ENCODE data around the gene ATP13A1. TPM values are rescaled to one million over a fixed set of nuclear protein-coding genes. Genes with fewer than 3 reads are reported as not detected.

Gene ATP13A1
- total RNA-seq, 3 donors from 2014 or later = 101 to 108 (median 102) TPM

GRCh38 chr19:19656451-19657396 lies 6.8 kb downstream of the ATP13A1 start:
- Mint-ChIP-seq H3K9me3 (no peaks in the 10 kb centered on the region), H3K4me3 (no peak overlapping the region), H3K36me3 (ENCODE audit: insufficient read depth) (peaks cover 39% of the 10 kb centered on the region), H3K4me1 (ENCODE audit: low read depth) (peaks cover 8% of the 10 kb centered on the region), H3K27me3 (ENCODE audit: low read depth) (no peaks in the 10 kb centered on the region)
- DNase-seq (no peak), ATAC-seq (no peak)

GRCh38 chr19:19655641-19656343 lies 7.7 kb downstream of the ATP13A1 start:
- H3K27me3 Mint-ChIP-seq (ENCODE audit: low read depth) = no peaks in the 10 kb centered on the region
- no peak for DNase-seq
- H3K4me3 Mint-ChIP-seq = no peak overlapping the region
- no peak for ATAC-seq
- H3K4me1 Mint-ChIP-seq (ENCODE audit: low read depth) = no peaks in the 10 kb centered on the region
- H3K9me3 Mint-ChIP-seq = no peaks in the 10 kb centered on the region
- peaks cover 34% of the 10 kb centered on the region for H3K36me3 Mint-ChIP-seq (ENCODE audit: insufficient read depth)

DNA sequence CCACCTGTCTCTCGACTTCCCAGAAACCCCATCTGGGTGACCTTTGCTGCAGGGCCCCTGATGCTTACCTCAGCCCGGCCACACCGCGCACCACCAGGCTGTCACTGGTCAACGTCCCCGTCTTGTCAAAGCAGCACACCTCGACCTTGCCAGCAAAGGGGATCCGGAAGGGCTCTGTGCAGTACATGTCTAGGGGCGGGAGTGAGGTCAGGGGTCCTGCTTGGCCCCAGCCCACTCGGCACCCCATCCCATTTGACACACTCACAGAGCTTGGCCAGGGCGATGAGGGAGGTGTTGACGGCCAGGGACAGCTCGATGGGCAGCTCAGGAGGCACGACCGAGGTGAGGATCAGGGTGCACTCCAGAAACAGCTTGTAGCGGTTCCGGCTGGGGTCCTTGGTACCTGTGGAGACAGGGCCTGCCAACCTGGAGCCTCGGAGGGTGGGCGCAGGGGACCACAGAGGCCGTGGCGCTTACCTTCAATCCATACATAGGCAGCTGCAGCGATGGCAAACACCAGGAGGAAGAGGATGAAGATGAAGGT lies 8.4 kb downstream of the ATP13A1 start:
- H3K9me3 Mint-ChIP-seq = no peaks in the 10 kb centered on the region
- no peaks in the 10 kb centered on the region for H3K27me3 Mint-ChIP-seq (ENCODE audit: low read depth)
- peaks cover 36% of the 10 kb centered on the region for H3K36me3 Mint-ChIP-seq (ENCODE audit: insufficient read depth)
- no peak overlapping the region for H3K4me3 Mint-ChIP-seq
- H3K4me1 Mint-ChIP-seq (ENCODE audit: low read depth) = no peaks in the 10 kb centered on the region
- DNase-seq (no peak), ATAC-seq (no peak)

DNA sequence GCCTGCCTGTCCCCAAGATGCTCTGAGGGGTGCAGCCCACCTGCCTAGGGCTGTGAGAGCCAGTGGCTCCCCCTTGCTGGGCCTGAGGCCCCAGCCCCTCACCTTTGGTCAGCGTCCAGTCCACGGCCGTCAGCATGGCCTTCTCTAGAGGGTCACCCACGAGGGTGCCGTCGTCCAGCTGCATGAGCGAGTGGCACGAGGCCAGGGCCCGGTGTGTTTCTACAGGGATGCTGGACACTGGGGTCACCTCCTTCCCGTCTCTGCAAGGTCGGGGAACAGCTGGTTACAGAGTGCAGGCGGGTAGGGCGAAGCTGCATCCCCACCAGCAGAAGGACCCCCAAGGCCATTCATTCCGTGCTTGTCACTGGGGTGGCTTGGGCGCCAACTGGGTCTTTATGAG lies 9.0 kb downstream of the ATP13A1 start:
- ATAC-seq (no peak), DNase-seq (no peak)
- Mint-ChIP-seq H3K4me1 (ENCODE audit: low read depth) (no peaks in the 10 kb centered on the region), H3K4me3 (no peak overlapping the region), H3K36me3 (ENCODE audit: insufficient read depth) (peaks cover 37% of the 10 kb centered on the region), H3K27me3 (ENCODE audit: low read depth) (no peaks in the 10 kb centered on the region), H3K9me3 (no peaks in the 10 kb centered on the region)

DNA sequence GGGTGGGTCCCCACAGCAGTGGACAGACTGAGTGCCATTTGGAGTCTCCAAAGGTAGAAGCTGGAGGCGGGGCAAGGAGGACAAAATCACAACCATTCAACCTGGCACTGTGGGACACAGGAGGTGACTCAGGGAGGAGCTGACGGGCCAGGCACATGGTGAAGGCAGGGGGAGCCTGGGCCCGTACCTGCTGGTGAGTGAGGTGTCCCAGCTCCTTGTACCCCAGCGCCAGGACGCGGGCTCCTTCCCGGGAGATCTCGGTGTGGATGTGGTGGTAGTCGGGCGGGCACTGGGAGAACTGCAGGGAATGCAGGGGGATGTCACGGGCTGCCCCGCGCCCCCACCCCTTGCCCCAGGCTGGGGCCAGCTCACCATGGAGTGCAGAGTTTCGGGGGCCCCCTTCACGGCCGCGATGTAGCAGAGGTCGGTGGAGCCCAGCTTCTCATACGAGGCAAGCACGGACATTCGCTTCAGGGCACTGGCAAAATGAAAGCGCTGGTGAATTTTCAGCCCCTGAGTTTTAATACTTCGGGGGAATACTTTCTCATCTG lies 9.8 kb downstream of the ATP13A1 start:
- Mint-ChIP-seq H3K9me3 (no peaks in the 10 kb centered on the region), H3K4me1 (ENCODE audit: low read depth) (no peaks in the 10 kb centered on the region), H3K27me3 (ENCODE audit: low read depth) (no peaks in the 10 kb centered on the region), H3K4me3 (no peak overlapping the region), H3K36me3 (ENCODE audit: insufficient read depth) (peaks cover 40% of the 10 kb centered on the region)
- DNase-seq = no peak
- no peak for ATAC-seq

GRCh38 chr19:19652482-19653295 lies 10.8 kb downstream of the ATP13A1 start:
- H3K36me3 Mint-ChIP-seq (ENCODE audit: insufficient read depth) = peaks cover 35% of the 10 kb centered on the region
- no peaks in the 10 kb centered on the region for H3K27me3 Mint-ChIP-seq (ENCODE audit: low read depth)
- H3K4me3 Mint-ChIP-seq = no peak overlapping the region

GRCh38 chr19:19651076-19651475 lies 12.4 kb downstream of the ATP13A1 start:
- H3K4me3 Mint-ChIP-seq = no peak overlapping the region
- ATAC-seq (no peak), DNase-seq (no peak)
- H3K27me3 Mint-ChIP-seq (ENCODE audit: low read depth) = no peaks in the 10 kb centered on the region
- no peaks in the 10 kb centered on the region for H3K9me3 Mint-ChIP-seq
- H3K4me1 Mint-ChIP-seq (ENCODE audit: low read depth) = no peaks in the 10 kb centered on the region
- H3K36me3 Mint-ChIP-seq (ENCODE audit: insufficient read depth) = peaks cover 25% of the 10 kb centered on the region

More at GRCh38 chr19:19652482-19653295, 10.8 kb downstream of the ATP13A1 start:
- H3K9me3 Mint-ChIP-seq = no peaks in the 10 kb centered on the region
- DNase-seq (no peak), ATAC-seq (no peak)
- H3K4me1 Mint-ChIP-seq (ENCODE audit: low read depth) = no peaks in the 10 kb centered on the region

- Mint-ChIP-seq H3K4me3 (no peak overlapping the region), H3K36me3 (ENCODE audit: insufficient read depth) (peaks cover 25% of the 10 kb centered on the region), H3K27me3 (ENCODE audit: low read depth) (no peaks in the 10 kb centered on the region), H3K9me3 (no peaks in the 10 kb centered on the region), H3K4me1 (ENCODE audit: low read depth) (no peaks in the 10 kb centered on the region)
- ATAC-seq (no peak), DNase-seq (no peak)
Measured at GRCh38 chr19:19650331-19650730, 13.1 kb downstream of the ATP13A1 start.

DNA sequence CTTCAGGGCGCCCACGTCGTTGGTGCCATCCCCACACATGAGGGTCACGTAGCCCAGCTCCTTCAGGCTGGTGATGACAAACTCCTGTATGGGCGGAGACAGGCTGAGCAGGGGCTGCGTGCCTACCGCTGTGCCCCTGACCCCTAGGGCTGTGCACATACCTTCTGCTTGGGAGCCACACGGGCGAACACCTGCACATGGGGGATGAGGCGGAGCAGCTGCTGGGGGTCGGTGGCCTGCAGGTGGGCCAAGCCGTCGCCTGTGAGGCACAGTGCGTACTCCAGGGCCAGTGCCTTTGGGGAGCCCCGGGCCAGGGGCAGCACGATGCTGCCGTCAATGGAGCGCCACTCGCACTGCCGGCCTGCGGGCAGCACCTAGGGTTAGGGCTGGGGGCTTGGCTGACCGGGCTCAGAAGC lies 13.9 kb downstream of the ATP13A1 start:
- Mint-ChIP-seq H3K9me3 (no peaks in the 10 kb centered on the region), H3K36me3 (ENCODE audit: insufficient read depth) (peaks cover 25% of the 10 kb centered on the region), H3K27me3 (ENCODE audit: low read depth) (no peaks in the 10 kb centered on the region), H3K4me1 (ENCODE audit: low read depth) (no peaks in the 10 kb centered on the region), H3K4me3 (no peak overlapping the region)
- DNase-seq (no peak), ATAC-seq (no peak)

DNA sequence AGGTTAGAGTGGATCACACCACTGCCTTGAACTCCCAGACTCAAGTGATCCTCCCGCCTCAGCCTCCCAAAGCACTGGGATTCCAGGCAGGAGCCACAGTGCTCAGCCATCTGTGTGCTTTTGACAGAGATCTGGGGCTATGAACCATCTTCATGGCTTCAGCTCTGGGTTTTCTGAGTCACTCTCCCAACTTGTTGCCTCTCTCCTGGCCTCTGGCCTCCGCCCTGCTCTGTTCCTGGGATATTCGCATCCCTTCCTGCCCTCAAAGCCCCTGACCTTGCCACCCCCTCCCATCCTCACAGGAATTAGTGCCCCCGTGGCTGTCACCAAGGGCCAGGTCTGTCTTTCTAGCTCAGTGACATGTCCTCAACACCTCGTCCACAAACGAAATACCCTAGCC lies 14.3 kb downstream of the ATP13A1 start:
- Mint-ChIP-seq H3K4me1 (ENCODE audit: low read depth) (no peaks in the 10 kb centered on the region), H3K27me3 (ENCODE audit: low read depth) (no peaks in the 10 kb centered on the region), H3K36me3 (ENCODE audit: insufficient read depth) (peaks cover 23% of the 10 kb centered on the region), H3K4me3 (no peak overlapping the region), H3K9me3 (no peaks in the 10 kb centered on the region)
- DNase-seq = no peak
- ATAC-seq = no peak

DNA sequence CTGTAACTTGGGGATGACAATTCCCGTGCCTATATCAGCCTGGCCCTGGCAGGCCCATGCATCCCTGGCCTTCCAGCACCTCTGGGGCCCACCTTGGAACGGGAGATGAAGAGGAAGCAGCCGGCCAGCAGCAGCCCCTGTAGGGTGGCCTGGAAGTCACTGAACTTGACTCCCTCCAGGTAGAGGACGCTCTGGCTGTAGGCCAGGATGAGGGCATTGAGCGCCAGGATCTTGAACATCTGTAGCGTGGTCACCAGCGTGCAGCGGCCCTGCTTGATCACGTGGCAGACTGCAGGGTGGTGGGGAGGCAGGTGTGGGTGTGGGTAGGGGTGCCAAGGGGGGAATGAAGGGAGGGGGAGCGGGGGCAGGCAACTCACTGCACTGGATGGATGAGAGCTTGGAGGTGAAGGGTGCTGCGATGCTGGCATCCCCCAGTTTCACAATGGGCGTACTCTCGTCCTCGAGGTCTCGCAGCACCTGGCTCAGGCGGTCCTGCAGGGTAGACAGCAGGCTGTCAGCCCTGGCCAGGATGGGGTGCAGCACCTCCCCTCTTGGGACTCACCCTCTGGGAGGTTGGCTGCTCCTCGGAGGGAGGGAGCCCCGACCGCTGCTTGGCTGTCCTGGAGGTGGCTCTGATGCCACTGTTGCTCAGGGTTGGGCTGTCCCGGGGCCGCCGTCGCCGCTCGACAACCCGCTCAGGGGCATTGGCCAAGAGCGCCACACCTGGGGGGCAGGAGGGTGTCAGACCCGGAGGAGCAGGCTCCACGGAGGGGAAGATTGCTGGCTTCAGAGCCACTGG lies 16.2 kb downstream of the ATP13A1 start:
- Mint-ChIP-seq H3K36me3 (ENCODE audit: insufficient read depth) (peaks cover 10% of the 10 kb centered on the region), H3K27me3 (ENCODE audit: low read depth) (no peaks in the 10 kb centered on the region), H3K4me3 (no peak overlapping the region), H3K9me3 (no peaks in the 10 kb centered on the region), H3K4me1 (ENCODE audit: low read depth) (peaks cover 7% of the 10 kb centered on the region)
- DNase-seq (no peak), ATAC-seq (no peak)

DNA sequence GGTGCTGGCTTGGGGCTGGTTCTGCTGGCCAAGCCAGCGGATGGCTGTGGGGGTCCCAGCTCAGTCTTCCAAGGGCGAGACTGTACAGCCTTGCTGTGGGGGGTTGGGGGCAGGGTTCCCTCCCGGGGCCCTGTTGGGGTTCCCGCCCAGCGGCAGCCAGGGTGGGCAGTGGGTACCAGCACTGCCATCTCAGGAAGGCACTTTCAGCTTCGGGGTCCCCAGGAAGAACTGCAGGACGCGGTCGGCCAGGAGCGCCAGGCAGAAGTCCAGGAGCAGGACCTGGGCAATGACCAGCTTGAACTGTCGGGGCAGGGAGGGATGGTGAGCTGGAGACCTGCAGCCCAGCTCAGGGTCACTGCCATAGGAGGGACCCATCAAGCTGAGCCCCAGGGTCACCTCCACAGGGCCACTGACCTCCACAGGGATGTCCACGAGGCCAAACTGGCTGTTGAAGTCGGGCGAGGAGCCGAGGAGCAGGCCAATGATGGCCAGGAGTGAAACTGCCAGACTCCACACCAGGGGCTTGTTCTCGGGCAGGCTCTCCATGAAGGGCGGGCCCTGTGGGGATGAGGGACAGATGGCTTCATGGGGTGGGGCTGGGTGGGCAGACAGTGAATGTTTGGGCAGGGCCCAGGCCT lies 18.1 kb downstream of the ATP13A1 start:
- DNase-seq (no peak), ATAC-seq (no peak)
- peaks cover 11% of the 10 kb centered on the region for H3K4me1 Mint-ChIP-seq (ENCODE audit: low read depth)
- H3K4me3 Mint-ChIP-seq = no peak overlapping the region
- H3K9me3 Mint-ChIP-seq = no peaks in the 10 kb centered on the region
- H3K27me3 Mint-ChIP-seq (ENCODE audit: low read depth) = no peaks in the 10 kb centered on the region
- H3K36me3 Mint-ChIP-seq (ENCODE audit: insufficient read depth) = peaks cover 5% of the 10 kb centered on the region

- ATAC-seq = no peak
- Mint-ChIP-seq H3K27me3 (ENCODE audit: low read depth) (no peaks in the 10 kb centered on the region), H3K9me3 (no peaks in the 10 kb centered on the region), H3K36me3 (ENCODE audit: insufficient read depth) (peaks cover 3% of the 10 kb centered on the region), H3K4me1 (ENCODE audit: low read depth) (peaks cover 11% of the 10 kb centered on the region), H3K4me3 (peak overlapping the region; percentile 97)
- DNase-seq = no peak
Measured at GRCh38 chr19:19644054-19644388, 19.5 kb downstream of the ATP13A1 start.
